Inflammatory macrophage treated with lipopolysaccharide for 1 hour (primary cell): ENCODE measurements around the gene ZNF677.
"Not testable (repeated sequence)": the region's sequence is repeated elsewhere in the genome, so short reads cannot be mapped to it uniquely, and the experiment has no call there.

ENCODE experiments used
- DNase-seq, 2 donors: peaks; one replicate each; pipeline ENCODE4 v3.0.0-alpha.2; 2020 to 2022

The ZNF677 gene

GRCh38 chr19:53254411-53255341 is at the start of gene ZNF677:
ZNF677 (minus strand) TSS chr19:53254873; CDS start chr19:53251550, 3,323 bp downstream.
- peak; percentile 80 to 84 for DNase-seq

GRCh38 chr19:53301341-53301740 is 46.7 kb upstream of the ZNF677 start:
- DNase-seq, result not testable (repeated sequence)

- DNase-seq, result no peak
Observed at GRCh38 chr19:53294786-53295441, 40.2 kb upstream of the ZNF677 start.

- no peak for DNase-seq
Observed at GRCh38 chr19:53290758-53291549, 36.3 kb upstream of the ZNF677 start.

- no peak for DNase-seq
Observed at GRCh38 chr19:53285087-53285486, 30.4 kb upstream of the ZNF677 start.

GRCh38 chr19:53281947-53282346 is 27.3 kb upstream of the ZNF677 start:
- not testable (repeated sequence) for DNase-seq

GRCh38 chr19:53275480-53275879 is 20.8 kb upstream of the ZNF677 start:
- no peak for DNase-seq

GRCh38 chr19:53272044-53272443 is 17.4 kb upstream of the ZNF677 start:
- DNase-seq, result no peak

GRCh38 chr19:53269861-53270260 is 15.2 kb upstream of the ZNF677 start:
- not testable (repeated sequence) for DNase-seq

- not testable (repeated sequence) for DNase-seq
Observed at GRCh38 chr19:53267623-53268022, 12.9 kb upstream of the ZNF677 start, which contains the start of gene VN1R4. VN1R4 (minus strand) TSS chr19:53267723; CDS start chr19:53267665, 58 bp downstream.

- not testable (repeated sequence) for DNase-seq
Observed at GRCh38 chr19:53257715-53258342, 3.2 kb upstream of the ZNF677 start, which contains the start of gene VN1R2. VN1R2 (plus strand) TSS chr19:53258292; CDS start chr19:53258376, 84 bp downstream.

- DNase-seq, result no peak
Observed at GRCh38 chr19:53246498-53246897, 8.2 kb downstream of the ZNF677 start.

- DNase-seq, result no peak
Observed at GRCh38 chr19:53237114-53237777, 17.4 kb downstream of the ZNF677 start.

GRCh38 chr19:53224606-53225005 is 30.1 kb downstream of the ZNF677 start:
- DNase-seq, result no peak

- not testable (repeated sequence) for DNase-seq
Observed at GRCh38 chr19:53222716-53223115, 32.0 kb downstream of the ZNF677 start.

- DNase-seq, result no peak
Observed at GRCh38 chr19:53212703-53213320, 41.9 kb downstream of the ZNF677 start.

GRCh38 chr19:53211554-53211953 is 43.1 kb downstream of the ZNF677 start:
- not testable (repeated sequence) for DNase-seq

GRCh38 chr19:53196777-53197396 is 57.8 kb downstream of the ZNF677 start:
- DNase-seq, result peak; percentile 90 to 97

GRCh38 chr19:53195265-53195903 is 59.3 kb downstream of the ZNF677 start:
- peak; percentile 71 to 82 for DNase-seq

- no peak for DNase-seq
Observed at GRCh38 chr19:53193535-53194222, 61.0 kb downstream of the ZNF677 start.
